NT2/D1 (cell line): ENCODE measurements around the gene ATIC.

ENCODE experiments used
- DNase-seq: peaks from one replicate; pipeline ENCODE4 v3.0.0-alpha.2; 2011; ENCODE audit warnings: low read depth, low spot score
- H3K27me3 ChIP-seq: 2 replicates; pipeline ENCODE4 v1.6.0; 2011; ENCODE audit warnings: mild to moderate bottlenecking; ENCODE audit not compliant: insufficient read length, insufficient read depth
- H3K36me3 ChIP-seq: 2 replicates; pipeline ENCODE4 v1.6.1; 2011; ENCODE audit warnings: mild to moderate bottlenecking, low read length, mixed read lengths; ENCODE audit not compliant: insufficient read depth, insufficient read length
- H3K4me1 ChIP-seq: 2 replicates; pipeline ENCODE4 v1.5.1; 2011; ENCODE audit not compliant: insufficient read depth, insufficient read length
- H3K4me3 ChIP-seq: 2 replicates; pipeline ENCODE4 v1.5.1; 2011; ENCODE audit warnings: low read depth; ENCODE audit not compliant: insufficient read length
- H3K9ac ChIP-seq: 2 replicates; pipeline ENCODE4 v1.6.0; 2011; ENCODE audit warnings: low read depth; ENCODE audit not compliant: insufficient read length
- H3K9me3 ChIP-seq: 2 replicates; pipeline ENCODE4 v1.5.1; 2011; ENCODE audit warnings: mild to moderate bottlenecking, low read length; ENCODE audit not compliant: insufficient read depth
- SUZ12 ChIP-seq: IDR thresholded peaks from 2 replicates; pipeline ENCODE4 v1.6.1; 2011; ENCODE audit not compliant: insufficient read length, insufficient read depth; ENCODE audit errors: extremely low read depth
- YY1 ChIP-seq: IDR thresholded peaks from 2 replicates; pipeline ENCODE4 v1.6.1; 2011; ENCODE audit not compliant: insufficient read length, insufficient read depth
- ZNF274 ChIP-seq: IDR thresholded peaks from 2 replicates; pipeline ENCODE4 v1.6.1; 2011; ENCODE audit warnings: mild to moderate bottlenecking, low read depth, low read length

ATIC gene

DNA sequence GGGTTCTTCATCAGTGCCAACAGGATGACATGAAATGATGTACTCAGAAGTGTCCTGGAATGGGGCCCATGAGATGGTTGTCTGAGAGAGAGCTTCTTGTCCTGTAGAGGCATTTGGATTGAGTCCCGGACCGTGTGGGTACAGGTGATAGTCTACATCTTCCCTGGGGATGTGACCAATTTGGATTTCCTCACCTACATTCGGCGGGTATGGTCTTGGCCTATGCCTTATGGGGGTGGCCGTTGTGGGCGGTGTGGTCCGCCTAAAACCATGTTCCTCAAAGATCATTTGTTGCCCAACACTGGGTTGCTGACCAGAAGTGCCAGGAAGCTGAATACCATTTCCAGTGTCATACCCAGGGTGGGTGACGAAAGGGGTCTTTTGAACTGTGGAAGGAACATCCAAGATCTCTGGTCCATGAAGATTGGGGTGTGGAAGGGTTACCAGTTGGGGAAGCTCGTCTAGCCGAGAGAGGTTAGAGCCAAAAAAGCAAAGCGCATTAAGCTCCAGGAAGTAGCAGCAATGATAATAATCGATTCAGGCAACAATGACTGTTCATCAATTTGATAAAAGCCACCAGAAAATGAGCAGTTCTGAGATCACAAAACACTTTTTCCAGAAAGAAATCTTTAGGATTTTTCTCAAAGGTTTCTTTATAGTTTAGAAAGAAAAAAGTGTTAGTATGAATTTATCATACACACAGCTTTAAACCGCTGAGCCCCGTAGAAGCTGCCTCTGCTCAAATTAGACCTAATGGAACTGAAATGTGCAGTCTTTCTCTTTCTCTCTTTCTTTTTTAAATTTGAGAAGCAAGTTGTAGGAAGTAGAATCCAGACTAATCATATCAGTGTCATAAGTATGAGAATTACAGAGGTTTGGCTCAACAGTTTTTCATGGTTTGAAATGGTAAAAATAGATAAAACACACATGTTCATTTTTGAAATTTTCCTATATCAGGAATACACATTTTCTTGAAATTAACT, 60.3 kb downstream of the ATIC start:
- no peaks in the 10 kb centered on the region for H3K4me1 ChIP-seq
- H3K36me3 ChIP-seq: peaks cover 94% of the 10 kb centered on the region
- no peaks in the 10 kb centered on the region for H3K9me3 ChIP-seq
- TF ChIP-seq ZNF274 (no peak), YY1 (no peak)
- H3K27me3 ChIP-seq: no peaks in the 10 kb centered on the region
- no peak for DNase-seq
- H3K4me3 ChIP-seq: no peak overlapping the region
- no peak overlapping the region for H3K9ac ChIP-seq

DNA sequence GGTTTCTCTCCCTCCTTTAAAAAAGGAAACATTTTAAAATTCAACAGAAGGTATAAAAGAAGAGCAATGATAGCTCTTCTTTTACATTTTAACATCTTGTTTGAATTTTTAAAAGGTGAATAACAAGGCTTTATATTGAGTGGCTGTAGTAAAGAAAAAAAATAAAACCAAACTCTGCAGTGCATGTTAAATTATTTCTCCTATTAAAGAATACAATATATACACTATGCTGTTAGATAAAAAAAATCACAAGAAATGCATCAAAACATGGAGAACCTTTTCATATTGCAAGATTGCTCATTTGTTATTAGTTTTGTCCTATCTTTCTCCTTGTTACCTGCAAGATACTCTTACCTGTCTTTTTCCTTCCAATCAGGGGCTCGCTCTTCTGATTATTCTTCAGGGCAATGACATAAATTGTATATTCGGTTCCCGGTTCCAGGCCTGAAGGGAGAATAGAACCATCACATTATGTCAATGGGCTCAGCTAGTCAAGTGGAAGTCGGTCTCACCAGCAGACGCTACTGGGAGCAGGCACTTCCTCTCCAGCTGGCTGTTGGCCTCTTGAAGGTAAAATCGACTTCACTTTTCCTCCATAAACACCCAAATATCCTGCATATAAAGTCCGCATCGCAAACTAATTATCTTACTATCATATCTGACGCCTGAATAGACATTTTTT, 61.2 kb downstream of the ATIC start:
- no peak overlapping the region for H3K4me3 ChIP-seq
- no peak overlapping the region for H3K9ac ChIP-seq
- no peak for TF ChIP-seq SUZ12
- TF ChIP-seq YY1: no peak
- no peak for TF ChIP-seq ZNF274
- H3K27me3 ChIP-seq: no peaks in the 10 kb centered on the region
- H3K36me3 ChIP-seq: peaks cover 94% of the 10 kb centered on the region
- H3K9me3 ChIP-seq: no peaks in the 10 kb centered on the region
- DNase-seq: no peak
- H3K4me1 ChIP-seq: no peaks in the 10 kb centered on the region

DNA sequence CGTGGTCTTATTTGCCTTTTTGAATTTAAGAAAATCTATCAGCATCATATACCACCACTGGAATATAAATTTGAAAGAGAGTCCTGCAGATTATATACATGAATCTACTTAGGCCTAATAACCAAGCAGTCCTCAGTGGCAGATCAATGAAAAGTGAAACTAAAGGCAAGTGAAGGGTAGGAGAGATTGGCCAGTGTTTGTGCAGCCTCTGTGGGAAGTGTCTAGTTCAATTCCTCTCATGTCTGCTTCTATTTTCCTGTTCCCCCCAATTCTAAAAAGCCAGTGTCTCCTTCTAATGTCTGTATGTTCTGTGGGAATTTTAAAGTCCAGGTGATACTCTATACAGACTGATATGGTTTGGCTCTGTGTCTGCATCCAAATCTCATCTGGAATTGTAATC, 62.1 kb downstream of the ATIC start:
- H3K36me3 ChIP-seq: peaks cover 94% of the 10 kb centered on the region
- no peaks in the 10 kb centered on the region for H3K4me1 ChIP-seq
- no peak for TF ChIP-seq ZNF274
- no peak for TF ChIP-seq YY1
- TF ChIP-seq SUZ12: no peak
- no peak overlapping the region for H3K9ac ChIP-seq
- no peaks in the 10 kb centered on the region for H3K9me3 ChIP-seq
- no peaks in the 10 kb centered on the region for H3K27me3 ChIP-seq
- H3K4me3 ChIP-seq: no peak overlapping the region
- no peak for DNase-seq

DNA sequence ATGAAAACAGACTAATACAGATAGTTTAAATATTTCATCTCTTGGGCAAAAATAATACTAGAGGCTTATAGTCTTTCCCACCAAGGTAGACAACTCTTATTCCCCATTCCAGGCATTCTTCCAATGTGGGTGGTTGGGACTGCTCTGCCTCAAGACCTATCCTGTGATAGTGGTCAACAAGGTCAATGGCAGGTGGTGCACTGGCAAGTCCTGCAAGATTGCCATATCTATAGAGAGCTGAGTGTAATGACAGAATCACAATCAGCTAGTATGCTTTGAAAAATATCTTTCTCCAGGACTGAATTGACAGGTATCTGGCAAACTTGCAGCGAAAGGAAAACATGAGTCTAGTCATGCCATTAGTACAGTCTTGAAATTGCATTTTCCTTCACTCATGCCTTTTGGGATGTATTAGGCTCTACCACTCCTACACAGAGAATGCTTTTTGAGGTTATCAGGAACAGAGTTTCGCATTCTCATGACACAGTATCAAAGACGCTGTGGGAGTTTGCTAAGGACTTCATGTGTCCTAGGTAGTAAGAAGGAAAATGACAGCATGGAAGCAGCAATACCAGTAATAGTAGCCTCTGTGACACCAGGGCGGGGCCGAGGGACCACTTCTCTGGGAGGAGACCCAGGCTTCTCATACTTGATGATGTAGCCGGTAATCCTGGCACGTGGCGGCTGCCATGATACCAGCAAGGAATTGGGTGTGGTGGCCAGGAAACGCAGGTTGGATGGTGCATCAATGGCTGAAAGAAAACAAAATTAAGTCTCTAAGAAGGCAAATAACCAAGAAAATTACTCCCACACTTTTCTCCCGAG, 63.0 kb downstream of the ATIC start:
- Histone ChIP-seq H3K27me3 (no peaks in the 10 kb centered on the region), H3K36me3 (peaks cover 96% of the 10 kb centered on the region), H3K9ac (no peak overlapping the region), H3K4me1 (no peaks in the 10 kb centered on the region), H3K9me3 (no peaks in the 10 kb centered on the region), H3K4me3 (no peak overlapping the region)
- TF ChIP-seq YY1 (no peak), SUZ12 (no peak), ZNF274 (no peak)
- DNase-seq: no peak

DNA sequence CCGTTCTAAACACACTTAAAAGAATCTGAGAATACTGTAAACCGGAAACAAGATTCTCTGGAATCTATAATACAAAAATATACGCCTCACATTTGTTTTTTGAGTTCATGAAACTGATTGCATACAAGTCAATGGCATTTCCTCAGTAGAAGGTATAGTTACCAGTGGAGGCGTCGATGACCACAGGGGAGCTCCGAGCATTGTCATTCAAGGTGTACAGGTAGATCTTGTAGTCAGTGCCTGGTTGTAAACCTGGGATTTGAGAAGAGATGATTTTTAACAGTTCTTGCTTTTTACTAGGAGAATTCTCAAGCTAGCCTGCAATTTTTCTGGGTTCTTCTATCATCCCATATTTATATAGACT, 63.6 kb downstream of the ATIC start:
- Histone ChIP-seq H3K4me1 (no peaks in the 10 kb centered on the region), H3K9me3 (no peaks in the 10 kb centered on the region), H3K36me3 (peaks cover 96% of the 10 kb centered on the region), H3K4me3 (no peak overlapping the region), H3K27me3 (no peaks in the 10 kb centered on the region), H3K9ac (no peak overlapping the region)
- no peak for DNase-seq
- no peak for TF ChIP-seq YY1
- TF ChIP-seq SUZ12: no peak
- TF ChIP-seq ZNF274: no peak

DNA sequence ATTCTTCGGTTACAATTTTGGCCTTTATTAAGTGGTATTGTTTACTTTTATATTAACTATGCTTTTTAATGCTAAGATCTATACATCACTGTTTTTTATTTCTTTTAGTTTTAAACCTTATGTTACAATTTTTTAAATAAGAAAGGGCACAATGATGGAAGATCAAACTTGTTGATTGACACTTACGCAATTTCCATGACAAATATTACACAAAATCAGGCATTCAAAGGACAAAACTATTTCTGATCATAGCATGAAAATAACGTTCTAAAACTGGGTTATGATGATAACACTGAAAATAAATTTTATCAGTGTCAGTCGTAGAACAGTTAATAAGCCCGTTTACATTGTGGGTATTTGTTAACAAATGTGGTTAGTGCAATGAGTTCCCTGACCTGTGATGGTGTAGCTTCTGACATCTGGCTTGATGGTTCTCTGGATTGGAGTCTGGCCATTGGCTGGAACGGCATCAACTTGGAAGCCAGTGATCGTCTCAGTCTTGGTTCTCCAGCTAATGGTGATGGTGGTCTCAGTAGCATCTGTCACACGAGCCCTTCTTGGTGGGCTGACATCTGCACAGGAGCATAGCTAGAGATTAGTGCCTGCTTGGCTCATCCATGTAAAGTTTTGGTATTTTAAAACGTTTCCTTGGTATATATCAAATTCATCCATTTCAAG, 64.4 kb downstream of the ATIC start:
- DNase-seq: no peak
- TF ChIP-seq YY1 (no peak), ZNF274 (no peak), SUZ12 (no peak)
- Histone ChIP-seq H3K27me3 (no peaks in the 10 kb centered on the region), H3K4me3 (no peak overlapping the region), H3K4me1 (no peaks in the 10 kb centered on the region), H3K9ac (no peak overlapping the region), H3K36me3 (peaks cover 98% of the 10 kb centered on the region), H3K9me3 (no peaks in the 10 kb centered on the region)
